GM10248 (cell line): Measurements from ENCODE around the gene DYRK4.

Experiments used
- CTCF ChIA-PET: fragments of 300-600 bp; sonication (Branson Sonifier 250); formaldehyde crosslinking; extraction: SDS; loops from one replicate; lab custom pipeline; 2021; ENCODE audit warnings: antibody characterized with exemption; lab: Yijun Ruan, JAX
- POLR2A ChIA-PET: fragments of 350-650 bp; sonication (Branson Sonifier 250); formaldehyde crosslinking; extraction: SDS; loops from one replicate; lab custom pipeline; 2020; ENCODE audit warnings: antibody characterized with exemption; lab: Yijun Ruan, JAX
- DNase-seq: peaks from one replicate; pipeline ENCODE4 v3.0.0; 2012; ENCODE audit errors: extremely low spot score
- CTCF ChIP-seq: IDR thresholded peaks from 2 replicates; pipeline ENCODE4 v1.5.1; 2012; ENCODE audit warnings: mild to moderate bottlenecking, low read depth; ENCODE audit errors: extremely low read depth, missing control alignments, control extremely low read depth

The DYRK4 gene

DNA sequence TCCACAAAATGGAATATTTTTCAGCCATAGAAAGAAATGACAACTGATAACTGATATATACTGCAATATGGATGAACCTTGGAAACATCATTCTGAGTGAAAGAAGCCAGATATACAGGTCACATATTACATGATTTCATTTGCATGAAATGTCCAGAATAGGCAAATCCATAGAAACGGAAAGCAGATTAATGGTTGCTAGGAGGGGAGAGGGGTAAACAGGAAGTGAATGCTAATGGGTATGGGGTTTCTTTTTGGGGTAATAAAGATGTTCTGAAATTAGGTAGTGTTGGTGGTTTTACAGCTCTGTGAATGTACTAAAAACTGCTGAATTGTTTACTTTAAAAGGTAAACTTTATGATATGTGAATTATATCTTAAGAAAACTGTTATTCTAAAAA lies 16.8 kb upstream of the DYRK4 start:
- no peak for TF ChIP-seq CTCF
- POLR2A ChIA-PET, result no interaction called here
- CTCF ChIA-PET, result interaction anchor here (0.8 to 2.1 kb wide), 4 partner anchors 11 to 59 kb away, joined by 3 to 7 read pairs (median 4); no protein-coding TSS in a partner anchor
- no peak for DNase-seq

- POLR2A ChIA-PET, result no interaction called here
- no peak for DNase-seq
- CTCF ChIA-PET, result no interaction called here
- TF ChIP-seq CTCF, result no peak
These were observed 9.8 kb upstream of the DYRK4 start for GRCh38 chr12:4552191-4552590.

GRCh38 chr12:4553943-4554342 lies 8.1 kb upstream of the DYRK4 start:
- TF ChIP-seq CTCF, result no peak
- ChIA-PET POLR2A (no interaction called here), CTCF (interaction anchor here (1.2 to 1.3 kb wide), 2 partner anchors 10 to 11 kb away, joined by 4 read pairs; no protein-coding TSS in a partner anchor)
- no peak for DNase-seq

- CTCF ChIA-PET, result interaction anchor here (1.6 kb wide), 1 partner anchor 10 kb away, joined by 7 read pairs; no protein-coding TSS in a partner anchor
- DNase-seq, result no peak
- TF ChIP-seq CTCF, result no peak
- POLR2A ChIA-PET, result no interaction called here
These were observed 6.2 kb upstream of the DYRK4 start for GRCh38 chr12:4555804-4556203.

DNA sequence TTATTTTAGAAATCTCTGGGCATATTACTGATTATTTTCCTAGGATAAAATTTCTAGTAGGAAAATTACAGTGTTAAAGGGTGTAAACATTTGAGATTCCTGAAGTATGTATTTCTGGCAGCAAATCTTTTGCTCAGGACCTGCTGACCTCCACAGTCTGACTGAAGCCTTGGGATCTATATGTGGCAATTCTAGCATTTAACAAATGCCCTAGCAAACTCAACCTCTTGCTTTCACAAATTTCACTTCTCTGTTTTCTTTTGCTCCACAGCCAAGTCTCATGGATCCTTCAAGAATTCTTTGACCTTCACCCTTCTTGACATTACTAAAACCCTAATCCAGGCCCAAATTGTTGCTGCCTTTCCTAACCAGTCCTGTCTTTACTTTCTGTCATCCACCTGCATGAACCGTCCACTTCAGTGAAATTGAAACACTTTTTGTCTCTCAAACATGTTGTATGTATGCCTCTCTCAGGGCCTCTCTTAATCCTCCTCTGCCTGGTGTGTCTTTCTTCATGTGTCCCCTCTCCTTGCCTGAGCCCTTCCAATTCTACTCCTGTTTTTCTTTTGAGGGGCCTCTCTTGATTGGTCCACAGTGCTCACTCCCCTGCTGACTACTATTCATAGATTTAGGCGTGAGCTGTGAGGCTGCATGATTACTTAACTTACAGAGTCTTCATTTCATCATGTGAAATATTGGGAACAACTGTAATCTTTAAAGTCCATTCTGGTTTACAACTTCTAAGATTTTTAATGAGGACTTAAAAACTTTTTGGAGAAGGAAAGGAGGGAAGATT lies 5.1 kb upstream of the DYRK4 start:
- ChIA-PET CTCF (interaction anchor here (1.6 kb wide), 1 partner anchor 11 kb away, joined by 7 read pairs; no protein-coding TSS in a partner anchor), POLR2A (no interaction called here)
- TF ChIP-seq CTCF, result no peak
- DNase-seq, result no peak

DNA sequence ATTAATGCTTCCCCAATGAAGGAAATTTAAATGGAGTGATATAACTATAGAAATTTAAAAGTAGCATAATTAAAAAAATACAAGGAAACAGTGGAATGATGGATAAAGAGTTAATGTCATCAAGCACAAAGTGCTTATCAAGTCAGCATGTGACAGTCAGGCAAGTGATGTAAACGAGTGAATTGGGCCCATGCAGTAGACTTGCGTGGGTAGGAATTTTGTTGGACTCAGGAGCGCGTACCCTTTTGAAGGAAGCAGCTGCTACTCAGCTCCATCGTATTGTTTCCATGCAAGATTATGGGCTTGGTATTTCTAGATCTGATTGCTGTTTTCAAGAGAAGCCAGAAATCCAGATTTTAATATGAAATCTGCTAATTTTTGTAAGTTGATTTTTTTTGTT lies 4.4 kb upstream of the DYRK4 start:
- no peak for TF ChIP-seq CTCF
- DNase-seq, result no peak
- CTCF ChIA-PET, result no interaction called here
- POLR2A ChIA-PET, result no interaction called here

DNA sequence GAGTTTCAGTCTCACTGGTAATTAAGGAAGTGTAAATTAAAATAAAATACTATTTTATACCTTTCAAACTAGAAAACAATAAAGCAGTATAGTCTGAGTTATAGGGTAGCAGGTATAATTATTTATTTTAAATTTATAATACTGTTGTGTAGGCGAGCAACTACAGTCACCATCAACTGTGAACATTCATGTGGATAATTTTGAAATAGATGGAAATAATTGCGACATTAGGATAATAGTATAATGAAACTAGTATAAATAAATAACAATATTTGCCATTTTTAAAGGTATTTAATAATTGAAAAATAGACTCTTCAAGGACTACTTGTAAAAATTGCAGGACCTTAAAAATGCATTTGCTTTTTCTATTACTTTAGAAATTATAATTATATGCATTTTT lies 3.8 kb upstream of the DYRK4 start:
- CTCF ChIA-PET, result no interaction called here
- no peak for TF ChIP-seq CTCF
- DNase-seq, result no peak
- POLR2A ChIA-PET, result no interaction called here
